ENCODE results near the gene TUBE1.
A peak's percentile ranks its signal among the peaks of the same experiment; 100 is the strongest.
"Not testable (repeated sequence)": the region's sequence is repeated elsewhere in the genome, so short reads cannot be mapped to it uniquely, and the experiment has no call there.

Gene TUBE1

GRCh38 chr6:112109262-112109661, 22.0 kb upstream of the TUBE1 start:
- H2BK15ac ChIP-seq (replicated peaks; ENCODE audit: low read depth): no peak overlapping the region
- H3K56ac ChIP-seq (ENCODE audit: low read length): no peak overlapping the region
- no peaks in the 10 kb centered on the region for H3K79me1 ChIP-seq (ENCODE audit: low read length)
- H2BK5ac ChIP-seq (ENCODE audit: low read length): no peak overlapping the region
- H3K79me2 ChIP-seq (ENCODE audit: control insufficient read depth, insufficient read depth, low read length): no peaks in the 10 kb centered on the region
- no peaks in the 10 kb centered on the region for H3K4me1 ChIP-seq (ENCODE audit: control insufficient read depth, low read depth, low read length)
- H3K4ac ChIP-seq (ENCODE audit: low read depth, low read length): no peak overlapping the region
- H3K9ac ChIP-seq (ENCODE audit: low read length): no peak overlapping the region
- H2AK5ac ChIP-seq (ENCODE audit: low read length): no peak overlapping the region
- no peak overlapping the region for H2BK120ac ChIP-seq (ENCODE audit: low read depth, low read length)
- H4K8ac ChIP-seq (ENCODE audit: low read depth, low read length): no peak overlapping the region
- H3K27me3 ChIP-seq (ENCODE audit: insufficient read depth, low read length, poor library complexity): no peaks in the 10 kb centered on the region
- H4K5ac ChIP-seq (ENCODE audit: low read length): no peak overlapping the region
- no peaks in the 10 kb centered on the region for H3K36me3 ChIP-seq (ENCODE audit: control insufficient read depth, insufficient read depth, low read length)
- no peak overlapping the region for H3K18ac ChIP-seq (ENCODE audit: low read length)
- no peak overlapping the region for H3K23ac ChIP-seq (ENCODE audit: low read length)
- no peak overlapping the region for H3K27ac ChIP-seq (ENCODE audit: low read depth, low read length)
- no peak for DNase-seq
- no peak overlapping the region for H3K4me3 ChIP-seq (ENCODE audit: low read length)
- WGBS (ENCODE audit: extremely low coverage, insufficient coverage, low lambda C conversion rate): no CpG with 5 or more reads among the region's 9 CpGs
- H3K4me2 ChIP-seq (ENCODE audit: low read length): no peak overlapping the region

- no peaks in the 10 kb centered on the region for H3K36me3 ChIP-seq (ENCODE audit: control insufficient read depth, insufficient read depth, low read length)
- H4K8ac ChIP-seq (ENCODE audit: low read depth, low read length): no peak overlapping the region
These were observed 19.3 kb upstream of the TUBE1 start for GRCh38 chr6:112106562-112106961.

GRCh38 chr6:112106026-112106425, 18.7 kb upstream of the TUBE1 start:
- not testable (repeated sequence) for H2BK120ac ChIP-seq (ENCODE audit: low read depth, low read length); DNase-seq; H3K36me3 ChIP-seq (ENCODE audit: control insufficient read depth, insufficient read depth, low read length); H3K4ac ChIP-seq (ENCODE audit: low read depth, low read length); H4K5ac ChIP-seq (ENCODE audit: low read length); H3K79me1 ChIP-seq (ENCODE audit: low read length); H2AK5ac ChIP-seq (ENCODE audit: low read length); H2BK15ac ChIP-seq (replicated peaks; ENCODE audit: low read depth); H2BK5ac ChIP-seq (ENCODE audit: low read length); H3K23ac ChIP-seq (ENCODE audit: low read length); H3K9ac ChIP-seq (ENCODE audit: low read length); H3K79me2 ChIP-seq (ENCODE audit: control insufficient read depth, insufficient read depth, low read length); H3K4me1 ChIP-seq (ENCODE audit: control insufficient read depth, low read depth, low read length); H4K8ac ChIP-seq (ENCODE audit: low read depth, low read length); H3K4me3 ChIP-seq (ENCODE audit: low read length); H3K4me2 ChIP-seq (ENCODE audit: low read length); H3K56ac ChIP-seq (ENCODE audit: low read length); H3K27me3 ChIP-seq (ENCODE audit: insufficient read depth, low read length, poor library complexity); H3K18ac ChIP-seq (ENCODE audit: low read length); H3K27ac ChIP-seq (ENCODE audit: low read depth, low read length)
- WGBS (ENCODE audit: extremely low coverage, insufficient coverage, low lambda C conversion rate): no CpG with 5 or more reads among the region's 2 CpGs

More at GRCh38 chr6:112106562-112106961, 19.3 kb upstream of the TUBE1 start:
- no peak overlapping the region for H3K4ac ChIP-seq (ENCODE audit: low read depth, low read length)
- no peak overlapping the region for H3K27ac ChIP-seq (ENCODE audit: low read depth, low read length)
- no CpG with 5 or more reads among the region's 2 CpGs for WGBS (ENCODE audit: extremely low coverage, insufficient coverage, low lambda C conversion rate)
- no peak overlapping the region for H2BK120ac ChIP-seq (ENCODE audit: low read depth, low read length)
- no peak for DNase-seq
- H3K4me3 ChIP-seq (ENCODE audit: low read length): no peak overlapping the region
- no peak overlapping the region for H4K5ac ChIP-seq (ENCODE audit: low read length)
- no peak overlapping the region for H3K18ac ChIP-seq (ENCODE audit: low read length)
- H2BK15ac ChIP-seq (replicated peaks; ENCODE audit: low read depth): no peak overlapping the region
- no peaks in the 10 kb centered on the region for H3K4me1 ChIP-seq (ENCODE audit: control insufficient read depth, low read depth, low read length)
- H3K79me1 ChIP-seq (ENCODE audit: low read length): no peaks in the 10 kb centered on the region
- H3K23ac ChIP-seq (ENCODE audit: low read length): no peak overlapping the region
- H3K27me3 ChIP-seq (ENCODE audit: insufficient read depth, low read length, poor library complexity): no peaks in the 10 kb centered on the region
- H3K56ac ChIP-seq (ENCODE audit: low read length): no peak overlapping the region
- H2AK5ac ChIP-seq (ENCODE audit: low read length): no peak overlapping the region
- no peaks in the 10 kb centered on the region for H3K79me2 ChIP-seq (ENCODE audit: control insufficient read depth, insufficient read depth, low read length)
- H3K4me2 ChIP-seq (ENCODE audit: low read length): no peak overlapping the region
- no peak overlapping the region for H2BK5ac ChIP-seq (ENCODE audit: low read length)
- no peak overlapping the region for H3K9ac ChIP-seq (ENCODE audit: low read length)

GRCh38 chr6:112100561-112100960, 13.3 kb upstream of the TUBE1 start:
- H3K4ac ChIP-seq (ENCODE audit: low read depth, low read length): no peak overlapping the region
- H3K18ac ChIP-seq (ENCODE audit: low read length): no peak overlapping the region
- H2BK5ac ChIP-seq (ENCODE audit: low read length): no peak overlapping the region
- H2BK15ac ChIP-seq (replicated peaks; ENCODE audit: low read depth): no peak overlapping the region
- H3K56ac ChIP-seq (ENCODE audit: low read length): no peak overlapping the region
- H3K23ac ChIP-seq (ENCODE audit: low read length): no peak overlapping the region
- H2AK5ac ChIP-seq (ENCODE audit: low read length): no peak overlapping the region
- no peak overlapping the region for H3K4me2 ChIP-seq (ENCODE audit: low read length)
- no peak overlapping the region for H3K4me3 ChIP-seq (ENCODE audit: low read length)
- no peak overlapping the region for H4K8ac ChIP-seq (ENCODE audit: low read depth, low read length)
- H3K27me3 ChIP-seq (ENCODE audit: insufficient read depth, low read length, poor library complexity): no peaks in the 10 kb centered on the region
- H4K5ac ChIP-seq (ENCODE audit: low read length): no peak overlapping the region
- no peaks in the 10 kb centered on the region for H3K4me1 ChIP-seq (ENCODE audit: control insufficient read depth, low read depth, low read length)
- no peak overlapping the region for H3K9ac ChIP-seq (ENCODE audit: low read length)
- no peak for DNase-seq
- no peak overlapping the region for H3K27ac ChIP-seq (ENCODE audit: low read depth, low read length)
- whole genome bisulfite sequencing (ENCODE audit: extremely low coverage, insufficient coverage, low lambda C conversion rate): no CpG with 5 or more reads among the region's 4 CpGs
- no peaks in the 10 kb centered on the region for H3K36me3 ChIP-seq (ENCODE audit: control insufficient read depth, insufficient read depth, low read length)
- no peaks in the 10 kb centered on the region for H3K79me2 ChIP-seq (ENCODE audit: control insufficient read depth, insufficient read depth, low read length)
- no peak overlapping the region for H2BK120ac ChIP-seq (ENCODE audit: low read depth, low read length)
- no peaks in the 10 kb centered on the region for H3K79me1 ChIP-seq (ENCODE audit: low read length)

- H3K4me3 ChIP-seq (ENCODE audit: low read length): no peak overlapping the region
- no peak for DNase-seq
- no peak overlapping the region for H3K23ac ChIP-seq (ENCODE audit: low read length)
- no peak overlapping the region for H3K27ac ChIP-seq (ENCODE audit: low read depth, low read length)
- H3K4me2 ChIP-seq (ENCODE audit: low read length): no peak overlapping the region
- no peak overlapping the region for H3K9ac ChIP-seq (ENCODE audit: low read length)
- no peaks in the 10 kb centered on the region for H3K36me3 ChIP-seq (ENCODE audit: control insufficient read depth, insufficient read depth, low read length)
- H2AK5ac ChIP-seq (ENCODE audit: low read length): no peak overlapping the region
- H3K4ac ChIP-seq (ENCODE audit: low read depth, low read length): no peak overlapping the region
- H4K5ac ChIP-seq (ENCODE audit: low read length): no peak overlapping the region
- no peak overlapping the region for H4K8ac ChIP-seq (ENCODE audit: low read depth, low read length)
- no peak overlapping the region for H3K18ac ChIP-seq (ENCODE audit: low read length)
- no peaks in the 10 kb centered on the region for H3K27me3 ChIP-seq (ENCODE audit: insufficient read depth, low read length, poor library complexity)
- H2BK15ac ChIP-seq (replicated peaks; ENCODE audit: low read depth): no peak overlapping the region
- no peaks in the 10 kb centered on the region for H3K4me1 ChIP-seq (ENCODE audit: control insufficient read depth, low read depth, low read length)
- no peaks in the 10 kb centered on the region for H3K79me2 ChIP-seq (ENCODE audit: control insufficient read depth, insufficient read depth, low read length)
- no peaks in the 10 kb centered on the region for H3K79me1 ChIP-seq (ENCODE audit: low read length)
- no peak overlapping the region for H2BK120ac ChIP-seq (ENCODE audit: low read depth, low read length)
- no peak overlapping the region for H3K56ac ChIP-seq (ENCODE audit: low read length)
- H2BK5ac ChIP-seq (ENCODE audit: low read length): no peak overlapping the region
- no CpG with 5 or more reads among the region's 2 CpGs for WGBS (ENCODE audit: extremely low coverage, insufficient coverage, low lambda C conversion rate)
These were observed 9.6 kb upstream of the TUBE1 start for GRCh38 chr6:112096901-112097300.

- peak overlapping the region; percentile 68 for H3K4me3 ChIP-seq (ENCODE audit: low read length)
- H3K18ac ChIP-seq (ENCODE audit: low read length): no peak overlapping the region
- no peak for DNase-seq
- H3K4me2 ChIP-seq (ENCODE audit: low read length): peak overlapping the region; percentile 74
- H3K56ac ChIP-seq (ENCODE audit: low read length): peak overlapping the region; percentile 29
- H3K79me2 ChIP-seq (ENCODE audit: control insufficient read depth, insufficient read depth, low read length): no peaks in the 10 kb centered on the region
- no peak overlapping the region for H3K27ac ChIP-seq (ENCODE audit: low read depth, low read length)
- no peak overlapping the region for H4K8ac ChIP-seq (ENCODE audit: low read depth, low read length)
- no peak overlapping the region for H3K4ac ChIP-seq (ENCODE audit: low read depth, low read length)
- H3K23ac ChIP-seq (ENCODE audit: low read length): no peak overlapping the region
- WGBS (ENCODE audit: extremely low coverage, insufficient coverage, low lambda C conversion rate): no CpG with 5 or more reads among the region's 7 CpGs
- no peak overlapping the region for H2BK5ac ChIP-seq (ENCODE audit: low read length)
- no peaks in the 10 kb centered on the region for H3K36me3 ChIP-seq (ENCODE audit: control insufficient read depth, insufficient read depth, low read length)
- H2AK5ac ChIP-seq (ENCODE audit: low read length): no peak overlapping the region
- H3K79me1 ChIP-seq (ENCODE audit: low read length): no peaks in the 10 kb centered on the region
- no peaks in the 10 kb centered on the region for H3K27me3 ChIP-seq (ENCODE audit: insufficient read depth, low read length, poor library complexity)
- H4K5ac ChIP-seq (ENCODE audit: low read length): no peak overlapping the region
- H2BK15ac ChIP-seq (replicated peaks; ENCODE audit: low read depth): no peak overlapping the region
- H3K9ac ChIP-seq (ENCODE audit: low read length): peak overlapping the region; percentile 48
- H3K4me1 ChIP-seq (ENCODE audit: control insufficient read depth, low read depth, low read length): no peaks in the 10 kb centered on the region
- H2BK120ac ChIP-seq (ENCODE audit: low read depth, low read length): no peak overlapping the region
These were observed 634 bp upstream of the TUBE1 start for GRCh38 chr6:112087916-112088315.

Data from mesendoderm (in vitro differentiated cells).